Thymus (tissue), 11 donors: Measurements from ENCODE around the gene CRACR2B. TPM values are rescaled to one million over a fixed set of nuclear protein-coding genes. Genes with fewer than 3 reads are reported as not detected.

Experiments
- DNase-seq, 9 donors: peaks; one replicate each; pipeline ENCODE4 v3.0.0-alpha.2; 2013; ENCODE audit warnings: low spot score in 9 of 9, low read depth in 6 of 9, missing footprints in 1 of 9
- H3K27ac ChIP-seq, 2 donors: one replicate each; pipeline ENCODE4 v1.5.1; 2013; ENCODE audit warnings: control low read depth in 1 of 2, low read depth in 1 of 2, low read length in 1 of 2, mild to moderate bottlenecking in 1 of 2, moderate library complexity in 1 of 2
- H3K27me3 ChIP-seq, 2 donors: one replicate each; pipeline ENCODE4 v1.5.1; 2013; ENCODE audit warnings: low read length in 1 of 2; ENCODE audit not compliant: control insufficient read depth in 2 of 2, insufficient read depth in 1 of 2
- H3K36me3 ChIP-seq, 2 donors: one replicate each; pipeline ENCODE4 v1.5.1; 2013; ENCODE audit warnings: low read length in 1 of 2, mild to moderate bottlenecking in 1 of 2, moderate library complexity in 1 of 2; ENCODE audit not compliant: control insufficient read depth in 2 of 2, insufficient read depth in 2 of 2
- H3K4me1 ChIP-seq, 2 donors: one replicate each; pipeline ENCODE4 v1.5.1; 2013; ENCODE audit warnings: low read length in 2 of 2; ENCODE audit not compliant: control insufficient read depth in 2 of 2, insufficient read depth in 2 of 2
- H3K4me3 ChIP-seq, 2 donors: one replicate each; pipeline ENCODE4 v1.5.1; 2013; ENCODE audit warnings: low read length in 2 of 2, control low read depth in 1 of 2, mild to moderate bottlenecking in 1 of 2
- H3K9me3 ChIP-seq, 2 donors: one replicate each; pipeline ENCODE4 v1.5.1; 2013; ENCODE audit warnings: low read length in 1 of 2, mild to moderate bottlenecking in 1 of 2; ENCODE audit not compliant: control insufficient read depth in 2 of 2, insufficient read depth in 1 of 2
- WGBS: extraction: QIAGEN DNeasy Blood & Tissue Kit; methylation state at CpG from one replicate; pipeline ENCODE4 v1.1.7; 2013; 5-methylcytosine and 5-hydroxymethylcytosine counted together
- polyA plus RNA-seq: library from polyadenylated mRNA; stranded (reverse); fragments of 200-250 nt; gene quantifications from one replicate; pipeline ENCODE4 v1.2.3, GENCODE V29; 2013
- total RNA-seq: library from RNA; stranded (reverse); fragments of 120-200 nt; gene quantifications from one replicate; pipeline ENCODE4 v1.2.4, GENCODE V29; 2013
- donor health status: healthy.

Gene CRACR2B
- total and polyA plus RNA-seq, 2 donors: 0.57 to 6.2 TPM

- no peak for DNase-seq
- Histone ChIP-seq H3K4me3 (no peak overlapping the region), H3K36me3 (no peaks in the 10 kb centered on the region), H3K9me3 (no peaks in the 10 kb centered on the region), H3K27me3 (peaks cover 2 to 15% of the 10 kb centered on the region in 2 donors), H3K27ac (no peak overlapping the region), H3K4me1 (no peaks in the 10 kb centered on the region)
- 96% methylated on average over 7 of the region's 7 CpGs for WGBS
Observed at GRCh38 chr11:855330-855674, 27.6 kb downstream of the CRACR2B start.

DNA sequence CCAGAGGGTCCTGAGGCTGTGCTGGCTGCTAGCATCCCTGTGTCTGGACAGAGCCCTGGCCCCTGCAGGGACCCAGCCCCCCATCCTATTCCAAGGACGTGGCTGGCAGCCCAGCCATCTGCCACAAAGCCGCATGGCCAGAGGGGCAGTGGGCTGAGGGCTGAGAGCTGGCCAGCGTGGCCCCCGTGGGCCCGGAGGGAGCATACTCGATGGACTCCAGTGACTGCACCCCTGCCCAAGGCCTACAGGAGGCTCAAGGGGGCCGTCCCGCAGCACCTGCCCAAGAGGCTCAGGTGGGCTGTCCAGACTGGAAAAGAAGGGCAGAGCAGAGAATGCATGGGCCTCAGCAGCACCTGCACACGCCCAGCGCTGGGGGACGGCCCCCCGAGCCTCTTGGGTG, 28.1 kb downstream of the CRACR2B start:
- no peak overlapping the region for H3K27ac ChIP-seq
- H3K4me1 ChIP-seq: no peaks in the 10 kb centered on the region
- no peaks in the 10 kb centered on the region for H3K9me3 ChIP-seq
- DNase-seq: no peak
- 95% methylated on average over 12 of the region's 12 CpGs for WGBS
- H3K4me3 ChIP-seq: no peak overlapping the region
- no peaks in the 10 kb centered on the region for H3K36me3 ChIP-seq
- H3K27me3 ChIP-seq: peaks cover 0 to 10% of the 10 kb centered on the region in 2 donors

DNA sequence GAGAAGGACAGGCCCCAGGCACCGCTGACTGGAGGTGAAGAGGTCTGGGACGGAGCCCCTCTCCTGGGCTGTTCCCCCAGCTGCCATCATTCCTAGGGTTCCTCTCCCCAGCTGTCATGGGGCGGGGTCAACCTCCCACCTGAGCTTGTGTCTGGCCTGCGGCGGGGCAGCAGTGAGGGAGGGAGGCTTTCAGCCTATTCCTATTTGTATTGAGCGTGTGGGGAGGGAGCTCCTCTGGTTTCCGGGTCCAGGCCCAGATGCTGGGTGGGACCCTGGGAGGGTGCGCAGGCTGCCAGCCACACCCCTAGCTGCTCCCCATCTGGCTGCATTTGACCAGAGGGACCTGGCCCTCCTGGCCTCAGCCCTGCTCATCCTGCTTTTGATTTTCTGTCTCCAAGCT, 28.7 kb downstream of the CRACR2B start:
- no peak for DNase-seq
- H3K27me3 ChIP-seq: peaks cover 0 to 4% of the 10 kb centered on the region in 2 donors

GRCh38 chr11:858053-858761, 30.5 kb downstream of the CRACR2B start:
- no peak overlapping the region for H3K4me3 ChIP-seq
- no peak for DNase-seq
- WGBS: 93% methylated on average over 27 of the region's 27 CpGs
- H3K9me3 ChIP-seq: peaks cover 0 to 1% of the 10 kb centered on the region in 2 donors
- H3K27me3 ChIP-seq: no peaks in the 10 kb centered on the region
- H3K27ac ChIP-seq: no peak overlapping the region
- no peaks in the 10 kb centered on the region for H3K4me1 ChIP-seq
- no peaks in the 10 kb centered on the region for H3K36me3 ChIP-seq

More for the DNA sequence above, 28.7 kb downstream of the CRACR2B start:
- WGBS: 84% methylated on average over 8 of the region's 8 CpGs
- no peak overlapping the region for H3K27ac ChIP-seq
- H3K9me3 ChIP-seq: no peaks in the 10 kb centered on the region
- no peaks in the 10 kb centered on the region for H3K36me3 ChIP-seq
- no peak overlapping the region for H3K4me3 ChIP-seq
- H3K4me1 ChIP-seq: no peaks in the 10 kb centered on the region

DNA sequence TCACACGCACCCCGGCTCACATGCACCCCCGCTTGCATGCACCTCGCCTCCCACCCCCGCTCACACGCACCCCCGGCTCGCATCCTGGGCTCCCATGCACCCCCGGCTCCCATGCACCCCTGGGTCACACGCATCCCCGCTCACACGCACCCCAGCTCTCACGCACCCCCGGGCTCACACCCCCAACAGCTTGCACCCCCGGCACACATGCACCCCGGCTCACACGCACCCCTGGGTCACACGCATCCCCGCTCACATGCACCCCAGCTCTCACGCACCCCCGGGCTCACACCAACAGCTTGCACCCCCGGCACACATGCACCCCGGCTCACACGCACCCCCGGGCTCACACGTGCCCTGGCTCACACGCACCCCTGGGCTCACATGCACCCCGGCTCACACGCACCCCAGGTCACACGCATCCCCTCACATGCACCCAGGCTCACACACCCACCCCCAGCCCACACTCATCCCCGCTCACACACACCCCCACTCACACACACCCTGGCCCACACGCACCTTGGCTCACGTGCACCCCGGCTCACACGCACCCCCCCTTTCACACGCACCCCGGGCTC, 31.1 kb downstream of the CRACR2B start:
- 96% methylated on average over 37 of the region's 37 CpGs for WGBS
- Histone ChIP-seq H3K9me3 (peaks cover 0 to 1% of the 10 kb centered on the region in 2 donors), H3K4me1 (no peaks in the 10 kb centered on the region), H3K36me3 (no peaks in the 10 kb centered on the region), H3K27me3 (no peaks in the 10 kb centered on the region), H3K27ac (no peak overlapping the region), H3K4me3 (no peak overlapping the region)
- DNase-seq: no peak

DNA sequence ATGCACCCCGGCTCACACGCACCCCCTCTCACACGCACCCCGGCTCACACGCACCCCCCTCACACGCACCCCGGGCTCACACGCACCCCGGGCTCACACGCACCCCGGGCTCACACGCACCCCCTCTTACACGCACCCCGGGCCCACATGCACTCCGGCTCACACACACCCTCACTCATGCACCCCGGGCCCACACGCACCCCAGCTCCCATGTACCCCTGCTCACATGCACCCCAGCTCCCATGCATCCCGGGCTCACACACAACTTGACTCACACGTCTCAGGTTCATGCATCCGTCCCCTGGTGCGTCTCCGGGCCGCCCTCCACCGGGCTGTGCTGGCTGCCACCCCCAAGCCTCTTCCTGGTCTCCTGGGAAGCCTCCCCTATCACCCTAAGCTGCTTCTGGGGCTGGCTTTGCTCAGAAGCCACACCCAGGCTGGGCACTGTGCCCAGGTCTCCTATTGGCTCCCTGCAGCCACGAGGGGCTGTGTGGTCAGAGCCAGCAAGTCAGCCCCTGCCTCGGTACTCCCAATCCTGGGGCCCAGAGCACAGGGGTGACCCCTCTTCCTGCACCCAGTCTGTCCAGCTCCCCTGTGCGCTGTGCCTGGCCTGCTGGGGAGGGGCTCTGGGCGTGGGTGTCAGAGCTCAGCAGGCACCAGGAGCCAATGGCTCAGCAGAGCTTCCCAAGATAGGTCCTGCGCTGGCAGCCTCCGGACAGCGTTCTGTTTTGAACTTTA, 31.8 kb downstream of the CRACR2B start:
- no peak for DNase-seq
- no peaks in the 10 kb centered on the region for H3K27me3 ChIP-seq
- H3K4me1 ChIP-seq: no peaks in the 10 kb centered on the region
- H3K27ac ChIP-seq: no peak overlapping the region
- 87% methylated on average over 31 of the region's 31 CpGs for WGBS
- H3K4me3 ChIP-seq: no peak overlapping the region
- no peaks in the 10 kb centered on the region for H3K36me3 ChIP-seq
- H3K9me3 ChIP-seq: peaks cover 0 to 1% of the 10 kb centered on the region in 2 donors

DNA sequence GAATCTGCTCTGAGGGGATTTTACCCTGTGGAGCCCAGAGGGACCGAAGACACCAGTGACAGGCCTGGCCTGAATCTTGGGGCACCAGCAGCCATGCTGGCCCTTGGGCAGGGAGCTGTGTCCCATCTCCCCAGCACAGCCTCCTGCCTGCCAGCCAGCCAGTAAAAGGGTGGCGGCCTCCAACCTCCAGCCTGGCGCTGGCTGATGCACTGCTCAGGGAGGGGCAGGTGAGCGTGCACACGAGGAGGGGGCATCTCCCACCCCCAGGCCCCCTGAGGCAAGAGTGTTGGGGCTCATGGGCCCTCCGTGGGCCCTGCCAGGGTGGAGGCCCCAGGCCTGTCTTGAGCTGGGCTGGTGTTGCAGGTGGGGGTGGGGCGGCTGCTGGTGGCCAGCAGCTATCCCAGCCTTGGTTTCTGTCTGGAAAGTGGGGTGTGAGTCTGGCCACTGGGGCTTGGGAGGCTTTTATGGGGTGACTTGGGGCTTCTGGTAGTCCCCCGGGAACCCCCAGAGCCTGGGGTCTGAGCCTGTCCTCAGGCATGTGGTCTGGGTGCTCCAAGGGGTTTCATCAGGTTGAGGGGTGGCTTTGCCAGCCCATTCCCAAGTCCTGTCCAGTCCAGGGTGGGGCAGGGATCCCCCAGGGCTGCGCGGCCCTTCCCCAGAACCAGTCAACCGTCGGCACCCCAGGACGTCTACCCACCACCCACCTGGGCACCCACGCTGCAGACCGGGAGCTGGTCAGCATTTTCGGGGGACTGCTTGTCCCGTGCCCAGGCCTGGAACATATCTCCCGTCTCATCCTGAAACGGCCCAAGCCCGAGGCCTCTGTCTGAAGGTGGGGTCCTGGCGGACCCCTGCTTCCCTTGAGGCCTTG, 32.8 kb downstream of the CRACR2B start:
- H3K27ac ChIP-seq: no peak overlapping the region
- no peak overlapping the region for H3K4me3 ChIP-seq
- no peaks in the 10 kb centered on the region for H3K36me3 ChIP-seq
- WGBS: 92% methylated on average over 21 of the region's 21 CpGs
- H3K27me3 ChIP-seq: no peaks in the 10 kb centered on the region
- DNase-seq: no peak
- peaks cover 0 to 1% of the 10 kb centered on the region in 2 donors for H3K9me3 ChIP-seq
- H3K4me1 ChIP-seq: no peaks in the 10 kb centered on the region

DNA sequence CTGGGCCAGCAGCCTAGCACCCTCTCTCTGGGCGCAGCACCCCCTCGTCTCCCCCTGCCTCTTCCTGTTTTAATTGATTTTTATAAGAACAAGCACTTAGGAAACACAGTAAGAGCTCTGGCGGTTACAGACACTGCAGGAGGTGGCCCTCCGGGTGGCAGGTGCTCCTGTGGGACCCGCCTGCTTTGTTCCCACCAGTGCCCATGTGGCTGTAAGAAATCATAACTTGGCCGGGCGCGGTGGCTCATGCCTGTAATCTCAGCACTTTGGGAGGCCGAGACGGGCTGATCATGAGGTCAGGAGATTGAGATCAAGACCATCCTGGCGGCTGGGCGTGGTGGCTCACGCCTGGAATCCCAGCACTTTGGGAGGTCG, 33.4 kb downstream of the CRACR2B start:
- no peaks in the 10 kb centered on the region for H3K27me3 ChIP-seq
- H3K36me3 ChIP-seq: no peaks in the 10 kb centered on the region
- H3K27ac ChIP-seq: no peak overlapping the region
- 95% methylated on average over 14 of the region's 14 CpGs for WGBS
- no peak overlapping the region for H3K4me3 ChIP-seq
- DNase-seq: no peak
- H3K9me3 ChIP-seq: peaks cover 0 to 1% of the 10 kb centered on the region in 2 donors
- no peaks in the 10 kb centered on the region for H3K4me1 ChIP-seq
